IPS DF 6.9 (cell line): Measurements from ENCODE around the gene DSCAM.

ENCODE experiments used
- DNase-seq: peaks from one replicate; pipeline ENCODE4 v3.0.0-alpha.2; 2013; ENCODE audit warnings: low read depth, low spot score
- H3K27ac ChIP-seq: one replicate; pipeline ENCODE4 v1.5.1; 2013; ENCODE audit warnings: low read length, control low read depth
- H3K27me3 ChIP-seq: 2 replicates; pipeline ENCODE4 v1.6.1; 2013; ENCODE audit warnings: mild to moderate bottlenecking, low read length; ENCODE audit not compliant: control insufficient read depth, insufficient read depth
- H3K36me3 ChIP-seq: 2 replicates; pipeline ENCODE4 v1.6.1; 2013; ENCODE audit warnings: low read length; ENCODE audit not compliant: control insufficient read depth, insufficient read depth
- H3K4me1 ChIP-seq: 2 replicates; pipeline ENCODE4 v1.6.1; 2013; ENCODE audit warnings: low read length; ENCODE audit not compliant: control insufficient read depth, insufficient read depth
- H3K4me3 ChIP-seq: 2 replicates; pipeline ENCODE4 v1.5.1; 2013; ENCODE audit warnings: mild to moderate bottlenecking, low read length
- H3K9me3 ChIP-seq: 2 replicates; pipeline ENCODE4 v1.6.1; 2013; ENCODE audit warnings: low read length, inconsistent platforms; ENCODE audit not compliant: control insufficient read depth, insufficient read depth
- WGBS: extraction: QIAGEN DNeasy Blood & Tissue Kit; methylation state at CpG from one replicate; pipeline ENCODE4 v1.1.7; 2013; ENCODE audit warnings: mixed read lengths, missing lambda C conversion rate; ENCODE audit not compliant: insufficient read length, insufficient coverage; 5-methylcytosine and 5-hydroxymethylcytosine counted together

DSCAM gene

DNA sequence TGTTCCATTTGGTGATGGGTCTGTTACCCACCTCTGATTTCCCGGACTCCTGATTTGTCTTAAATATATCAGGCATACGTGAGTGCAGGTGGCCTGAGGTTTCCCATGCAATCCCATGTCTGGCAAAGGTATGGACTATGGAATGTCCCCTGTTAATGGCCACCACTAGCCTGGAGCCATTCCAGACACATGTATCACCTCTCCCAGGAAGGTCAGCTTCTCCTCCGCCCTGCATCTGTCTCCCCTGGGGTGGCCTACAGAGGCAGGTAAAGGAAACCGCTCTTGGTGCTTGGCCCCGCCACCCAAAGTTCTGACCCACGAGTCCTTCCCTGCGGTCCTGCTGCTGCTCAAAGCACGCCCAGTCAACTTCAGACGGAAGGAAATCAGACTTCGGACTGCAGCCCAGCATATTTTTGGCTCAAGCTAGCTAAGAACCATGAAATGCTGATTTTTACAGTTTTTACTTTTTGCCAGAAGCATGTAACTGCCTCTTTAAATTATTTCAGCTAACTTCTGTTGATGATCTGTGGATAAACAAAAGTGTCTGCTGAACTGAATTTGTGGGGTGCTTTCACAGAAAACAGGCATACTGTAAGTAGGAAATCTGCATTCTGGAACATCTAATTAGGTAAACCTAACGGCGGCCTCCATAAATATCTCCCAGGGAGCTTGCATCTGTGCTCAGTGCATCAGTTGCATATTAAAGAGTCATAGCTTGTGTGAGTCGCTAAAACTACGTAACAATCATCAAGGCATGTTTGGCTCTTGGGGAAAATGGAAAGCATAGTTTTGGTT, 873.8 kb downstream of the DSCAM start:
- Histone ChIP-seq H3K27ac (no peak overlapping the region), H3K4me1 (no peaks in the 10 kb centered on the region), H3K27me3 (no peaks in the 10 kb centered on the region), H3K9me3 (no peaks in the 10 kb centered on the region; the same call in 1 of the 2 replicates), H3K4me3 (no peak overlapping the region), H3K36me3 (no peaks in the 10 kb centered on the region)
- no CpG with 5 or more reads among the region's 14 CpGs for WGBS
- DNase-seq: no peak

DNA sequence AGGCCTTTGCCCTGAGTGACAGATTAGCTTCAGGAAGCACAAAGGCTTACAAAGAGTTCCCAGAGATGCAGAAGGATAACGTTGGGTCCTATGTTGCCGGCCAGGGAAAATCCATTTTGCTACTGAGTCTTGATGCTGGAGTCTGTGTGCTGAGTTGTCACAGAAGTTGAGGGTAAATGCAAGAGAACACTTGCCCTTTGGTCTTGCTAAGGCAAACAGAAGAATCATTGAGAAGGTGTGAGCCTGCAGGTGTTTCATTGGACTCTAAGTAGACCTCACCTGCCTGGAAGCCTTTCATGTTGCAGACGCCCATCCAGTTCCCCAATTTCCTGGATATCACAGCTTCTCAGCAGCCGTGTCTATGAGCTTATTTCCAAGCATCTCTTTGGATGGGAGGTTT, 874.5 kb downstream of the DSCAM start:
- no peaks in the 10 kb centered on the region for H3K27me3 ChIP-seq
- DNase-seq: no peak
- H3K4me3 ChIP-seq: no peak overlapping the region
- H3K9me3 ChIP-seq: no peaks in the 10 kb centered on the region; the same call in 1 of the 2 replicates
- no peak overlapping the region for H3K27ac ChIP-seq
- H3K36me3 ChIP-seq: no peaks in the 10 kb centered on the region
- WGBS: no CpG with 5 or more reads among the region's 4 CpGs
- H3K4me1 ChIP-seq: no peaks in the 10 kb centered on the region

DNA sequence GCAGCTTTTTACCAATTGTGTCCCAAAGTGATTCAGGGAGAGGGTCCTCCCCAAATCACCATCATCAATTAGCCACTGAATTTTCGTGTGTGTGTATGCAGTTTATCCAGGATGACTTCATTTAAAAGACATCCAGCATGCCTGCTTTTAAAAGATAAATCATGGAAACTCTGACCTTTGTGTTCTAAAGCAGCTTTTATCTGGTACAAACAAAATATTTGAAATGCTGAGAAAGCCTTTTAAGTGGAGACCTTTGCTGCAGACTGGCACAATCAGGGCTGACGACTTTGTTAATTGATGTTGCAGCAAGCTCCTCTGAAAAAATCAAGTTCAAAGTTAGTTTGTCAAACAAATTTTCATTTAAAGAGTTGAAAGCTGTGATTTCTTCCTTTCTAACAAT, 875.0 kb downstream of the DSCAM start:
- no peaks in the 10 kb centered on the region; the same call in 1 of the 2 replicates for H3K9me3 ChIP-seq
- WGBS: no CpG with 5 or more reads among the region's 2 CpGs
- H3K27ac ChIP-seq: no peak overlapping the region
- no peaks in the 10 kb centered on the region for H3K27me3 ChIP-seq
- DNase-seq: no peak
- no peak overlapping the region for H3K4me3 ChIP-seq
- H3K4me1 ChIP-seq: no peaks in the 10 kb centered on the region
- no peaks in the 10 kb centered on the region for H3K36me3 ChIP-seq

DNA sequence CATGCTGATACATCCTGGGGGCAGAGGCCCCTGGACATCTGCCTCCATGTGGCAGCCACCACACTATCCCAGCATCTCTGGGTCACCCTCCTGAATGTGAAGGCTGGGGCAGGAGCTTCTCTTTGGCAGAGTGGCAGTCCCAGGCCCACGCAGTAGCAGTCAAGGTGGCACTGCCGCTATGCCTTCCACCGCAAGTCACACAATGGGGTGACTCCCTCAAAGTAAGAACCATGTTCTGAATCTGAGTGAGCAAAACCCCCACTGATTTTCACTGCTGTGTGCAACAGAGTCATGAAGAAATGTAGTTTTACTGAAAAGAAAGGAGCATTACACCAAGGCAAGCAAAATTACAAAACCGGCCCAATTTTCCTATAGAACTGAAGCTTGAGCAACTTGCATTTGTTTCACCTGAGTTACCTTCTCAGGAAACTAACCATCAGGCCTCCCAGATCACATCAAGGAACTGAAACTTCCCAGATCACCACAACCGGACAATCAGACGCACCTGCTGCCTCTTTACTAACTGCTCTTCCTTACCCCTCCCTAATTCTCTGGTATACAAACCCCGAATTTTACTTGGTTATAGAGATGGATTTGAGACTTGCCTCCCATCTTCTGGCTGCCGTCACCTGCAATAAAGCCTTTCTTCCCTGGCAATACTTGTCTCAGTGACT, 877.1 kb downstream of the DSCAM start:
- Histone ChIP-seq H3K36me3 (no peaks in the 10 kb centered on the region), H3K27ac (no peak overlapping the region), H3K4me1 (no peaks in the 10 kb centered on the region), H3K9me3 (no peaks in the 10 kb centered on the region), H3K4me3 (no peak overlapping the region), H3K27me3 (no peaks in the 10 kb centered on the region)
- no CpG with 5 or more reads among the region's 8 CpGs for WGBS
- DNase-seq: no peak

DNA sequence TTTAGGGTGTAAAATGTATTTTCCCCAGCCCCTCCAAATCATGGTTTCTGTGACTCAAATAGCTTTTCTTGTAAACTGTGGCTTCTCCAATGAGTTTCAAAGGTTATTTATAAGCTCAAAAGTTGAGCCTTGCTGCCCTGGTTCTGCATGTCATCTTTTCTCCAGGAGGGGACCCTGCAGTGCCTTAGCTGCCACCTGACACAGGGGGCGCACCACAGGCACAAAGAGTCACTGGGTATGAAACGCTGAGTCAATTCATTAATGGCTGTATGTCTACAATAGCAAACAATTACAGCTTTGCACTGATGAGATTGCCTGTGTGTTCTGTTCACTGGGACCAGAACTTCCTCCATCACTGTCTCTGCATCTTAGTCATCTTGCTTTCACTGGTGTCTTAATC, 878.9 kb downstream of the DSCAM start:
- H3K27me3 ChIP-seq: no peaks in the 10 kb centered on the region
- H3K36me3 ChIP-seq: no peaks in the 10 kb centered on the region
- no peaks in the 10 kb centered on the region for H3K4me1 ChIP-seq
- no peaks in the 10 kb centered on the region for H3K9me3 ChIP-seq
- no CpG with 5 or more reads among the region's 2 CpGs for WGBS
- peak; percentile 1 for DNase-seq
- no peak overlapping the region for H3K27ac ChIP-seq
- no peak overlapping the region for H3K4me3 ChIP-seq

DNA sequence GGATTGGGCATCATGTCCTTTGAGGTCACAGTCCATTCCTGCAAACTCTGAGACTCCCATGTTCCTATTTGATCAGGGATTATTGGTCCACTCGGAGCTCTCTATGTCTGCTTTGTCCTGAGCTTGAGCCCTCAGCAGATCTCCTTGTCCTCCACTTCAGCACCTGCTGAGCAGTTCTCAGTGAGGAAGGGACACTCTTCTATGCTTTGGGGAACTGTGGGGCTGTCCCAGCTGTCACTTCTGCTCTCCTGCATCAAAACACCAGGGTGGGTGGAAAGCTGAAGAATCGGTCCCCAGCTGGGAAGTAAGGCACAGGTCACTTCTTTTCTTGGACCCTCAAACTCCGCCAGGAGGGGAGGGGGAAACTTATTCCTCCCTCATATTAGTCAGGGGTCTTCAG, 880.2 kb downstream of the DSCAM start:
- H3K4me1 ChIP-seq: no peaks in the 10 kb centered on the region
- H3K4me3 ChIP-seq: no peak overlapping the region
- H3K27me3 ChIP-seq: no peaks in the 10 kb centered on the region
- no peaks in the 10 kb centered on the region for H3K9me3 ChIP-seq
- no peaks in the 10 kb centered on the region for H3K36me3 ChIP-seq
- H3K27ac ChIP-seq: no peak overlapping the region
- no peak for DNase-seq
- no CpG with 5 or more reads among the region's 3 CpGs for WGBS

DNA sequence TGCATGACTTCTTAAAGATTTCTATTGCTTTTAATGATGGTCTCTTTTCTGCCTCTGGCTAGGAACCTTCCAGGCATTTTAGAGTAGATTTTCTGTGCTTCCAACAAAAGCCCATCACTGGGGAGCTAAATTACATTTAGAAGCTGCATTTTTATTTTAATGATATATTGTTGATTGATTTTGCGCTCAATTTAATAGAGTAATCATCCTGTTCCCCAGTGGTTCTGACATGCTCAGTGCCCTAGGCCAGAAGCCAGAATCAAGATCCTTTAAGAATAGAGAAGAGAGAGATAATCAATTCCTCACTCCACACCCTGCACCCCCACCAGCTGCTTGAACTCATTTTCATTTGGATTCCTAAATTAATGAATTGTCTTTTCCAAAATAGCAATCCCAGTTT, 881.9 kb downstream of the DSCAM start:
- no peak overlapping the region for H3K4me3 ChIP-seq
- no peaks in the 10 kb centered on the region for H3K4me1 ChIP-seq
- no peaks in the 10 kb centered on the region for H3K36me3 ChIP-seq
- H3K27me3 ChIP-seq: no peaks in the 10 kb centered on the region
- no CpG with 5 or more reads among the region's 1 CpG for WGBS
- no peak for DNase-seq
- H3K27ac ChIP-seq: no peak overlapping the region
- 0 out of 2 replicates have a peak, but pooled peaks cover 1% of the 10 kb centered on the region for H3K9me3 ChIP-seq

DNA sequence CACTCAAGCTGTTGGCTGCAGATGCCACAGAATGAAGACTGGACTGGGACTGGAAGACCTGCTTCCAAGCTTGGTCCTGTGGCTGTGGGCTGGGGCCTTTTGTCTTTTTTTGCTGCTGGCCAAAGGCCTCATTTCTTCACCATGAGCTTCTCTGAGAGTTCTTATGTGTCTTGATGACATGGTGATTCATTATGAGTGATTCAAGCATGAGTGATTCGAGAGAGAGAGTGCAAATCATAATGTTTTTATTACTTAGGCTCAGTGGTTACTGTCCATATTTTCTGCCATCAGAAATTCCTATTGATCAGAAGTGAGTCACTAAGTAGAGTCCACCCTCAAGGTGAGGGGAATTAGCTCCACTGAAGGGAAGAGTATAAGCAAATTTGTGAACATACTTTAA, 885.7 kb downstream of the DSCAM start:
- Histone ChIP-seq H3K36me3 (no peaks in the 10 kb centered on the region), H3K9me3 (0 out of 2 replicates have a peak, but pooled peaks cover 1% of the 10 kb centered on the region), H3K4me3 (no peak overlapping the region), H3K27ac (no peak overlapping the region), H3K27me3 (no peaks in the 10 kb centered on the region), H3K4me1 (no peaks in the 10 kb centered on the region)
- no peak for DNase-seq
- no CpG with 5 or more reads among the region's 1 CpG for WGBS
